ENCODE measurements around the gene ATP9B. TPM values are rescaled to one million over a fixed set of nuclear protein-coding genes. Genes with fewer than 3 reads are reported as not detected.

ATP9B gene
- total RNA-seq, 1 experiment from 2014 or later: 44.4 TPM

DNA sequence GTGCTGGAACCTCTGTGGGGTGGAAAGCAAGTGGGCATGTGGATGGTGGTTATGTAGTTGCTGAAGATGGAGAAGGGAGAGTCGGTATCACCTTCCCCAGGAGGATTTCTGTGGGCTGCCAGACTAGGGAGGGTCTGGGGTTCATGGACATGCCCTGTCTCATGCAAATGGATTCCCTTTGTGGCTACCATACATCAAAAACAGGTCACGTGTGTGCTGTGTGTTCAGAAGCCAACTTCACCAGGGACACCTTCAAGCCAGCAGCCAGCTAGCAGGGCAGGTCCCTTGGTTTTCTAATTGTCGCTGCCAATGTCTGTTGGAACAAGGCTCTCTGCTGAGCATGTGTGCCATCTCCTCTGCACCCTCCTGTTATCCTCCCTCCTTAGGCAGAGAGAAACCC, 155.2 kb downstream of the ATP9B start:
- no peaks in the 10 kb centered on the region for H3K4me1 ChIP-seq (ENCODE audit: control insufficient read depth, insufficient read depth, low read length)
- ChIA-PET POLR2A (no interaction called here), CTCF (no interaction called here)
- intact Hi-C loops (cut with micrococcal nuclease; ENCODE audit: unreplicated experiment) (no loop called here), in situ Hi-C loops (cut with HindIII; ENCODE audit: low pct_unique_long_range_greater_than_20kb, low sequenced_read_pairs) (no loop called here)
- no peaks in the 10 kb centered on the region for H3K9me3 ChIP-seq (ENCODE audit: control insufficient read depth, insufficient read depth, low read depth, low read length)
- H3K27me3 ChIP-seq (ENCODE audit: control insufficient read depth, insufficient read depth, low read length): no peaks in the 10 kb centered on the region
- H3K27ac ChIP-seq (ENCODE audit: low read length): no peak overlapping the region
- H3K36me3 ChIP-seq (ENCODE audit: control insufficient read depth, insufficient read depth, low read length): no peaks in the 10 kb centered on the region
- no peak overlapping the region for H3K4me3 ChIP-seq (ENCODE audit: low read depth in 2 of 2, low read length in 2 of 2)
- DNase-seq (ENCODE audit: low read depth, low spot score): no peak
- BruUV-seq (replicated peaks): no TSS peak
- TF ChIP-seq REST (IDR thresholded peaks at IDR 0.05; ENCODE audit: insufficient read depth in 1 of 2, low read depth in 2 of 2, low read length in 1 of 2) (no peak), TCF7L2 (IDR thresholded peaks at IDR 0.05; ENCODE audit: low read depth, low read length) (no peak), POLR2AphosphoS5 (IDR thresholded peaks at IDR 0.05; ENCODE audit: low read depth, low read length) (no peak), SIN3A (IDR thresholded peaks at IDR 0.05; ENCODE audit: borderline replicate concordance, insufficient read depth, low read depth, low read length) (no peak)
- TF ChIP-seq, protein P1, sequence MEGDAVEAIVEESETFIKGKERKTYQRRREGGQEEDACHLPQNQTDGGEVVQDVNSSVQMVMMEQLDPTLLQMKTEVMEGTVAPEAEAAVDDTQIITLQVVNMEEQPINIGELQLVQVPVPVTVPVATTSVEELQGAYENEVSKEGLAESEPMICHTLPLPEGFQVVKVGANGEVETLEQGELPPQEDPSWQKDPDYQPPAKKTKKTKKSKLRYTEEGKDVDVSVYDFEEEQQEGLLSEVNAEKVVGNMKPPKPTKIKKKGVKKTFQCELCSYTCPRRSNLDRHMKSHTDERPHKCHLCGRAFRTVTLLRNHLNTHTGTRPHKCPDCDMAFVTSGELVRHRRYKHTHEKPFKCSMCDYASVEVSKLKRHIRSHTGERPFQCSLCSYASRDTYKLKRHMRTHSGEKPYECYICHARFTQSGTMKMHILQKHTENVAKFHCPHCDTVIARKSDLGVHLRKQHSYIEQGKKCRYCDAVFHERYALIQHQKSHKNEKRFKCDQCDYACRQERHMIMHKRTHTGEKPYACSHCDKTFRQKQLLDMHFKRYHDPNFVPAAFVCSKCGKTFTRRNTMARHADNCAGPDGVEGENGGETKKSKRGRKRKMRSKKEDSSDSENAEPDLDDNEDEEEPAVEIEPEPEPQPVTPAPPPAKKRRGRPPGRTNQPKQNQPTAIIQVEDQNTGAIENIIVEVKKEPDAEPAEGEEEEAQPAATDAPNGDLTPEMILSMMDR (IDR thresholded peaks at IDR 0.05): no peak
- no peak; the same call in 1 of the 2 replicates for ATAC-seq

- Histone ChIP-seq H3K4me1 (ENCODE audit: control insufficient read depth, insufficient read depth, low read length) (no peaks in the 10 kb centered on the region), H3K36me3 (ENCODE audit: control insufficient read depth, insufficient read depth, low read length) (no peaks in the 10 kb centered on the region), H3K27ac (ENCODE audit: low read length) (no peak overlapping the region), H3K4me3 (ENCODE audit: low read depth in 2 of 2, low read length in 2 of 2) (no peak overlapping the region), H3K27me3 (ENCODE audit: control insufficient read depth, insufficient read depth, low read length) (no peaks in the 10 kb centered on the region), H3K9me3 (ENCODE audit: control insufficient read depth, insufficient read depth, low read depth, low read length) (no peaks in the 10 kb centered on the region)
- ATAC-seq (no peak; the same call in 1 of the 2 replicates), DNase-seq (ENCODE audit: low read depth, low spot score) (no peak)
- TF ChIP-seq, protein P1 (IDR thresholded peaks at IDR 0.05): no peak
- TF ChIP-seq POLR2AphosphoS5 (IDR thresholded peaks at IDR 0.05; ENCODE audit: low read depth, low read length) (no peak), TCF7L2 (IDR thresholded peaks at IDR 0.05; ENCODE audit: low read depth, low read length) (no peak)
- in situ Hi-C loops (cut with HindIII; ENCODE audit: low pct_unique_long_range_greater_than_20kb, low sequenced_read_pairs): no loop called here
- intact Hi-C loops (cut with micrococcal nuclease; ENCODE audit: unreplicated experiment): no loop called here
- CTCF ChIA-PET: no interaction called here
- POLR2A ChIA-PET: no interaction called here
- BruUV-seq (replicated peaks): no TSS peak
These were observed 158.4 kb downstream of the ATP9B start for GRCh38 chr18:79227621-79228020.

Data from Panc1 (cell line).